22Rv1 (cell line): ENCODE data around the gene CCSER1.
A peak's percentile ranks its signal among the peaks of the same experiment; 100 is the strongest.

ENCODE experiments used
- H3K27ac ChIP-seq: fragments of 450-650 bp; 2 replicates; pipeline ENCODE4 v1.5.1; 2017
- CTCF ChIP-seq: fragments of 450-650 bp; IDR thresholded peaks from 2 replicates; pipeline ENCODE4 v1.5.1; 2017; ENCODE audit warnings: mild to moderate bottlenecking
- ZFX ChIP-seq: fragments of 450-650 bp; IDR thresholded peaks from 2 replicates; pipeline ENCODE4 v1.6.1; 2017; ENCODE audit warnings: antibody characterized with exemption, borderline replicate concordance

Gene CCSER1

DNA sequence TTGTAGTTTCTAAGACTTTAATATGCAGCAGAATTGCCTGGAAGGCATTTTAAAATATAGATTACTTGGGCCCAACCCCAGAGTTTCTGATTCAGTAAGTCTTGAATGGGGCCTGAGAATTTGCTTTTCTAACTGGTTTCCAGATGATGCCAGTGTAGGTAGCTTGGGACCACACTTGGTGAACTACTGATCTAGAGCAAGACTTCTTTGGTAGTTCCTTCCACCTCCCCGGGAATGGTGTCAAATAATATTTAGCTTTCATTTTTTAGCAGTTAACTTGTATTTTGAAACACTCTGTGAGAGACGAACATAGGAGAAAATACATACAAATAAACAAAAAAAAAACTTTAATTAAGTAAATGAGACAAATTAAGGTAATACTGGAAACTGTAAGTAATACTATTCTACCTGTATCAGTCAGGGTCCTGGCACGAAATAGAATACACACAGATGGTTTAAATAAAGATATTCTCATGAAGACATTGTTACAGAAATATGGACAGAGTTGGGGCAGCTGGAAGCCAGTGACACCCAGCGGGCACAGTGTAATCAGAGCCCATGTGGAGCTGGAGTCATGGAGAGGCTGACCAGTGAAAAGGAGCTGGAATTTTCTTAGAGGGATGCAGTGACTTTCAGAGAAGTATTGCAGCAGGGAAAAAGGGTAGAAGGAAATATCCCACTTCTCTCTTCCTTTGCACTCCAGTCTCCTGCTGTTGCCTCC, 905.7 kb downstream of the CCSER1 start:
- no peak overlapping the region for H3K27ac ChIP-seq
- no peak for TF ChIP-seq CTCF
- no peak for TF ChIP-seq ZFX

DNA sequence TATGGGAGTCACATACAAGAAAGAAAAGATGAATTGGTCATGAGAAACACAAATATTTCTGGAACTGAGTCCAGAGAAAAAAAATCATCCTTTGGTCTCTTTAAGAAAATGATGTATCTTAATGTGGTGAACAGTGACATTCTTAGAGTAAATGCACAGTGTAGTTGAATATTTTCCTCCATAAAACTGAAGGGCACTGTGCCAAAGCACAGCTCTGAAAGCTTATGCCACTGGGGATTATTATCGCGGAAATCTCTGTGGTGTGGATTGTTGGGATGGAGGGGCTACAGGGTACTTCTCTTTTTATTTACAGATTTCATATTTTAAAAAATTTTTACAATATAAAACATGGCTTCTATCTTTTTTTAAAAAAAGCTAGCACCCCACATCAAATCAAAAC, 908.1 kb downstream of the CCSER1 start:
- H3K27ac ChIP-seq, result no peak overlapping the region
- no peak for TF ChIP-seq ZFX
- no peak for TF ChIP-seq CTCF

DNA sequence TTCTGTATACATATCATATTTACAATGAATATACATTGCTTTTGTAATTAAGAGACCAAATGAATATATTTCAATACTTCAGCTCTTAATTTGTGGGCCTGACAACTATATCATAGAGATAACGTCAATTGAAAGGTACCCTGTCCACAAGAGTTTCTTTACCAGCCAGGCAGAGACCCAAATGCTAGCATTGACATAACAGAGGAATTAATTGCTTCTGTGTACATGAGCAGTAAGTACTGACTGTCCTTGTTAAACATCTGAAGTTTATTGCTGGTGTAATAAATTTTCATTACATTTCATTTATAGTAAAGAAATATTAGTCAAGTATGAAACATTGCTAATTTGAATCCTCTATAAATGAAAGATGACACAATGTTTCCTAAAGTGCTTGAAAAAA, 910.8 kb downstream of the CCSER1 start:
- TF ChIP-seq ZFX (no peak), CTCF (no peak)
- H3K27ac ChIP-seq, result no peak overlapping the region; the same call in 1 of the 2 replicates

GRCh38 chr4:91057871-91058270, 930.7 kb downstream of the CCSER1 start:
- H3K27ac ChIP-seq, result no peak overlapping the region
- TF ChIP-seq ZFX (no peak), CTCF (no peak)

- H3K27ac ChIP-seq, result no peak overlapping the region
- TF ChIP-seq CTCF (no peak), ZFX (no peak)
These were observed 931.2 kb downstream of the CCSER1 start for GRCh38 chr4:91058345-91058744.

- peak overlapping the region; percentile 38 for H3K27ac ChIP-seq
- TF ChIP-seq ZFX, result no peak
- TF ChIP-seq CTCF, result no peak
These were observed 937.1 kb downstream of the CCSER1 start for GRCh38 chr4:91064157-91064853.

DNA sequence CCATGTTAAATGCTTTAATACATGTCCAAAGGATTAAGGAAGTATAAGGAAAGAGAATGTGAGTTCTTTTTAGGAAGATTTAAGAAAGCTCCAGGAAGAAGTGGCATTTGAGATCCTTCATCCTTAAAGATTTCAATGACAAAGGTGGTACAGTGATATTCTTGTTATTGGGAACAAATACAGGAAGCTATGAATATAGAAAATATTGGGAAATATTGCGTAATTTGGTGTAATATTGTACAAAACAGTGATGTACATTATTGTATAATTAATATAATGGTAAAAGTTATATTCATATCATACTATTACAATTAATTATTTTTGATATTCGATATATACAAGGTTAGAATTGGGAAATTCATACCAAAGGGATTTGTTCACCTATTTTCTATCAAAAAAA, 937.9 kb downstream of the CCSER1 start:
- TF ChIP-seq ZFX (no peak), CTCF (no peak)
- peak overlapping the region; percentile 38; the same call in 1 of the 2 replicates for H3K27ac ChIP-seq
